Sigmoid colon (tissue), 4 donors: ENCODE measurements around the gene CALCA.

Source experiments
- POLR2A ChIP-seq, 2 donors: fragments of 450-650 bp; IDR thresholded peaks; one replicate each; pipeline ENCODE4 v1.6.1; 2016; ENCODE audit warnings: antibody characterized with exemption in 2 of 2, mild to moderate bottlenecking in 2 of 2, moderate library complexity in 2 of 2
- POLR2AphosphoS5 ChIP-seq, 4 donors: sonication (generic); formaldehyde crosslinking; IDR thresholded peaks; one replicate each; pipeline ENCODE4 v1.6.1; 2017; ENCODE audit warnings: antibody characterized with exemption in 4 of 4

DNA sequence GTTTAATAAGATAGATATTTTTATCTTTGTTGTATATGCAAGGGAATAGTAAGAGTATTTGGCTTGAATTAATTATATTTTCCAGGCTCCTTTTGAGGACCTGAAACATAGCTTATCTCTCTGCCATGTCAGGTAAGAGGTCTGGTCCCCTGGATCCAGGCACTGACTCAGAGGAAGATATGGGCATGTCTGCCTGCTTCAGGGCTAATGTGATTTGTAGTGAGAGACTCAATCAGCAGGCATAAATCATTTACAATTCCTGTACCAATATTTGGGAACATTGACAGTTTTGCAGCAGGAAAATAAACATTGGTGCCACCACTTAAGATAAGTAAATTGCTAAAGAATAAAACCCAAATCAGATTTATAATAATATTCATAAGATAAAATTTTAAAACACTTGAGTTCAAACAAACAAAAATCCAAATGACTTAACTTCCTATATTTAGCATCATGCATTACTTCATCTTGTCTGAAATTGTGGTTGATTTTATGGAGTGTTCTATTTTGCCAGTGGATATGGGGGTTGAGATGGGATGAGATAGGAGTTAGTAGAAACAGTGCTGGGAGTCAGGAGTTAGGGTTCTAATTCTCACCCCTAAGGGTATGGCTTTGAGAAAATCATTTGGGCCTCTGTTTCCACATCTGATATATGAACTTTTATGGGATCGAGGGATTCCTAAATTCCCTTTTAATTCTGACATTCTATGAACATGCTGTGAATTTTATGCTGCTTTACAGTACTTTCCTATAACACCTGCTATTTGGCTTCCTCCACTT is 5.1 kb upstream of the CALCA start:
- TF ChIP-seq POLR2AphosphoS5 (IDR thresholded peaks at IDR 0.05): no peak
- TF ChIP-seq POLR2A (IDR thresholded peaks at IDR 0.05): no peak
